Activated T-cell treated with anti-CD3 and anti-CD28 coated beads, Interleukin-2, amount 50 U/mL, for 72 hours (primary cell): ENCODE results near the gene MAN1C1. TPM values are rescaled to one million over a fixed set of nuclear protein-coding genes. Genes with fewer than 3 reads are reported as not detected.
"Not testable (repeated sequence)": the region's sequence is repeated elsewhere in the genome, so short reads cannot be mapped to it uniquely, and the experiment has no call there.

Experiments
- ATAC-seq, 2 donors: fragments of 150-1000 bp; cut with Tn5 transposase; replicated peaks in 1 of 2; 2 replicates each; pipeline ENCODE4 v1.10.0; 2021; ENCODE audit warnings: moderate library complexity in 2 of 2, mild to moderate bottlenecking in 1 of 2
- DNase-seq, 2 donors: peaks; one replicate each; pipeline ENCODE4 v3.0.0; 2021 to 2022; ENCODE audit warnings: mixed read lengths in 1 of 2
- H3K27ac Mint-ChIP-seq: one replicate; pipeline ENCODE4 v1.8.0; 2022; ENCODE audit warnings: mild to moderate bottlenecking, moderate library complexity, mixed read lengths
- H3K27me3 Mint-ChIP-seq: one replicate; pipeline ENCODE4 v1.8.0; 2022; ENCODE audit warnings: low read depth, mixed read lengths
- H3K36me3 Mint-ChIP-seq, 2 donors: one replicate each; pipeline ENCODE4 v1.8.0; 2022; ENCODE audit warnings: mixed read lengths in 2 of 2, mild to moderate bottlenecking in 1 of 2; ENCODE audit not compliant: insufficient read depth in 2 of 2
- H3K4me1 Mint-ChIP-seq: one replicate; pipeline ENCODE4 v1.8.0; 2022; ENCODE audit warnings: low read depth, mixed read lengths
- H3K4me3 Mint-ChIP-seq, 2 donors: one replicate each; pipeline ENCODE4 v1.8.0; 2022; ENCODE audit warnings: mild to moderate bottlenecking in 2 of 2, mixed read lengths in 2 of 2, moderate library complexity in 2 of 2
- H3K9me3 Mint-ChIP-seq, 2 donors: one replicate each; pipeline ENCODE4 v1.8.0; 2022; ENCODE audit warnings: mixed read lengths in 2 of 2
- total RNA-seq, 2 donors: library from RNA; stranded (reverse); gene quantifications; one replicate each; pipeline ENCODE4 v1.2.3, GENCODE V29; 2022

MAN1C1 gene
- total RNA-seq, 2 donors from 2014 or later, result 9.4 to 13.3 TPM

GRCh38 chr1:25575191-25575590 is 41.4 kb upstream of the MAN1C1 start:
- no peaks in the 10 kb centered on the region for H3K36me3 Mint-ChIP-seq
- H3K4me1 Mint-ChIP-seq, result peaks cover 13% of the 10 kb centered on the region
- H3K9me3 Mint-ChIP-seq, result no peaks in the 10 kb centered on the region
- ATAC-seq, result no peak
- no peaks in the 10 kb centered on the region for H3K27me3 Mint-ChIP-seq
- H3K27ac Mint-ChIP-seq, result no peak overlapping the region
- H3K4me3 Mint-ChIP-seq, result no peak overlapping the region
- DNase-seq, result no peak

GRCh38 chr1:25576459-25577133 is 40.0 kb upstream of the MAN1C1 start:
- Mint-ChIP-seq H3K4me3 (no peak overlapping the region), H3K9me3 (no peaks in the 10 kb centered on the region), H3K27me3 (no peaks in the 10 kb centered on the region), H3K27ac (no peak overlapping the region), H3K36me3 (no peaks in the 10 kb centered on the region), H3K4me1 (peaks cover 13% of the 10 kb centered on the region)
- DNase-seq (no peak), ATAC-seq (no peak)

- no peak overlapping the region for H3K4me3 Mint-ChIP-seq
- no peaks in the 10 kb centered on the region for H3K9me3 Mint-ChIP-seq
- no peaks in the 10 kb centered on the region for H3K27me3 Mint-ChIP-seq
- H3K36me3 Mint-ChIP-seq, result no peaks in the 10 kb centered on the region
- no peak overlapping the region for H3K27ac Mint-ChIP-seq
- H3K4me1 Mint-ChIP-seq, result peaks cover 10% of the 10 kb centered on the region
- ATAC-seq (no peak), DNase-seq (no peak)
Observed at GRCh38 chr1:25577134-25577920, 39.3 kb upstream of the MAN1C1 start.

GRCh38 chr1:25579292-25580252 is 37.0 kb upstream of the MAN1C1 start:
- Mint-ChIP-seq H3K4me1 (no peaks in the 10 kb centered on the region), H3K27me3 (no peaks in the 10 kb centered on the region), H3K36me3 (no peaks in the 10 kb centered on the region), H3K9me3 (no peaks in the 10 kb centered on the region), H3K4me3 (no peak overlapping the region), H3K27ac (no peak overlapping the region)
- DNase-seq (no peak), ATAC-seq (no peak)

- no peaks in the 10 kb centered on the region for H3K27me3 Mint-ChIP-seq
- ATAC-seq (no peak), DNase-seq (no peak)
- H3K27ac Mint-ChIP-seq, result no peak overlapping the region
- H3K4me3 Mint-ChIP-seq, result no peak overlapping the region
- H3K9me3 Mint-ChIP-seq, result no peaks in the 10 kb centered on the region
- H3K4me1 Mint-ChIP-seq, result no peaks in the 10 kb centered on the region
- H3K36me3 Mint-ChIP-seq, result no peaks in the 10 kb centered on the region
Observed at GRCh38 chr1:25580927-25581326, 35.7 kb upstream of the MAN1C1 start.

GRCh38 chr1:25581764-25582163 is 34.8 kb upstream of the MAN1C1 start:
- Mint-ChIP-seq H3K4me3 (no peak overlapping the region), H3K27me3 (no peaks in the 10 kb centered on the region), H3K36me3 (no peaks in the 10 kb centered on the region), H3K4me1 (no peaks in the 10 kb centered on the region), H3K27ac (no peak overlapping the region), H3K9me3 (no peaks in the 10 kb centered on the region)
- no peak for DNase-seq
- no peak for ATAC-seq

- ATAC-seq (no peak), DNase-seq (no peak)
- Mint-ChIP-seq H3K27ac (no peak overlapping the region), H3K36me3 (no peaks in the 10 kb centered on the region), H3K4me3 (no peak overlapping the region), H3K9me3 (no peaks in the 10 kb centered on the region), H3K4me1 (peaks cover 6% of the 10 kb centered on the region), H3K27me3 (no peaks in the 10 kb centered on the region)
Observed at GRCh38 chr1:25583519-25584370, 32.8 kb upstream of the MAN1C1 start.

GRCh38 chr1:25586181-25586588 is 30.4 kb upstream of the MAN1C1 start:
- DNase-seq, result no peak
- ATAC-seq, result no peak
- H3K36me3 Mint-ChIP-seq, result no peaks in the 10 kb centered on the region
- H3K4me3 Mint-ChIP-seq, result no peak overlapping the region
- no peaks in the 10 kb centered on the region for H3K27me3 Mint-ChIP-seq
- H3K27ac Mint-ChIP-seq, result no peak overlapping the region
- H3K9me3 Mint-ChIP-seq, result no peaks in the 10 kb centered on the region
- peaks cover 6% of the 10 kb centered on the region for H3K4me1 Mint-ChIP-seq

GRCh38 chr1:25587290-25587689 is 29.3 kb upstream of the MAN1C1 start:
- H3K36me3 Mint-ChIP-seq, result no peaks in the 10 kb centered on the region
- peak in 1 of 2 donors; percentile 21 for ATAC-seq
- no peak overlapping the region for H3K4me3 Mint-ChIP-seq
- H3K4me1 Mint-ChIP-seq, result peaks cover 6% of the 10 kb centered on the region
- no peak overlapping the region for H3K27ac Mint-ChIP-seq
- H3K27me3 Mint-ChIP-seq, result no peaks in the 10 kb centered on the region
- DNase-seq, result no peak
- no peaks in the 10 kb centered on the region for H3K9me3 Mint-ChIP-seq

- H3K9me3 Mint-ChIP-seq, result not testable (repeated sequence)
Observed at GRCh38 chr1:25588224-25588623, 28.4 kb upstream of the MAN1C1 start.

GRCh38 chr1:25588786-25589185 is 27.8 kb upstream of the MAN1C1 start:
- H3K36me3 Mint-ChIP-seq, ATAC-seq, H3K27ac Mint-ChIP-seq, H3K27me3 Mint-ChIP-seq, DNase-seq, H3K4me3 Mint-ChIP-seq, H3K9me3 Mint-ChIP-seq, H3K4me1 Mint-ChIP-seq: not testable (repeated sequence)

More at GRCh38 chr1:25588224-25588623, 28.4 kb upstream of the MAN1C1 start:
- H3K36me3 Mint-ChIP-seq, ATAC-seq, H3K27ac Mint-ChIP-seq, DNase-seq, H3K27me3 Mint-ChIP-seq, H3K4me3 Mint-ChIP-seq, H3K4me1 Mint-ChIP-seq: not testable (repeated sequence)

GRCh38 chr1:25590096-25590824 is 26.3 kb upstream of the MAN1C1 start:
- Mint-ChIP-seq H3K27ac (no peak overlapping the region), H3K36me3 (no peaks in the 10 kb centered on the region), H3K9me3 (no peaks in the 10 kb centered on the region), H3K4me1 (peaks cover 6% of the 10 kb centered on the region), H3K4me3 (no peak overlapping the region), H3K27me3 (no peaks in the 10 kb centered on the region)
- ATAC-seq (no peak), DNase-seq (no peak)
